ENCODE measurements around the gene EXOC6B.
"Not testable (repeated sequence)": the region's sequence is repeated elsewhere in the genome, so short reads cannot be mapped to it uniquely, and the experiment has no call there.

Gene EXOC6B

GRCh38 chr2:72555943-72556342, 269.9 kb downstream of the EXOC6B start:
- no peak overlapping the region for H3K4me3 ChIP-seq (ENCODE audit: low read length)
- H3K9ac ChIP-seq (ENCODE audit: low read length) = no peak overlapping the region
- no peak overlapping the region for H2AFZ ChIP-seq (ENCODE audit: low read length)
- H3K9me2 ChIP-seq (replicated peaks; ENCODE audit: insufficient read depth, low read length) = no peaks in the 10 kb centered on the region
- no peak overlapping the region for H3K27ac ChIP-seq (ENCODE audit: low read length)
- peaks cover 4% of the 10 kb centered on the region; the same call in 1 of the 2 replicates for H3K9me3 ChIP-seq (replicated peaks; ENCODE audit: insufficient read depth, low read length)
- H3K36me3 ChIP-seq (replicated peaks; ENCODE audit: insufficient read depth, low read length) = no peaks in the 10 kb centered on the region
- no peak for TF ChIP-seq EZH2phosphoT487 (IDR thresholded peaks at IDR 0.05; ENCODE audit: low read length)
- TF ChIP-seq EZH2 (optimal IDR thresholded peaks at IDR 0.05; ENCODE audit: low read depth, low read length) = no peak
- TF ChIP-seq, protein P1, sequence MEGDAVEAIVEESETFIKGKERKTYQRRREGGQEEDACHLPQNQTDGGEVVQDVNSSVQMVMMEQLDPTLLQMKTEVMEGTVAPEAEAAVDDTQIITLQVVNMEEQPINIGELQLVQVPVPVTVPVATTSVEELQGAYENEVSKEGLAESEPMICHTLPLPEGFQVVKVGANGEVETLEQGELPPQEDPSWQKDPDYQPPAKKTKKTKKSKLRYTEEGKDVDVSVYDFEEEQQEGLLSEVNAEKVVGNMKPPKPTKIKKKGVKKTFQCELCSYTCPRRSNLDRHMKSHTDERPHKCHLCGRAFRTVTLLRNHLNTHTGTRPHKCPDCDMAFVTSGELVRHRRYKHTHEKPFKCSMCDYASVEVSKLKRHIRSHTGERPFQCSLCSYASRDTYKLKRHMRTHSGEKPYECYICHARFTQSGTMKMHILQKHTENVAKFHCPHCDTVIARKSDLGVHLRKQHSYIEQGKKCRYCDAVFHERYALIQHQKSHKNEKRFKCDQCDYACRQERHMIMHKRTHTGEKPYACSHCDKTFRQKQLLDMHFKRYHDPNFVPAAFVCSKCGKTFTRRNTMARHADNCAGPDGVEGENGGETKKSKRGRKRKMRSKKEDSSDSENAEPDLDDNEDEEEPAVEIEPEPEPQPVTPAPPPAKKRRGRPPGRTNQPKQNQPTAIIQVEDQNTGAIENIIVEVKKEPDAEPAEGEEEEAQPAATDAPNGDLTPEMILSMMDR (IDR thresholded peaks at IDR 0.05; ENCODE audit: low read length) = no peak
- H3K4me2 ChIP-seq (ENCODE audit: low read depth, low read length) = no peak overlapping the region
- H3K4me1 ChIP-seq (ENCODE audit: low read length) = no peaks in the 10 kb centered on the region
- H4K20me1 ChIP-seq (ENCODE audit: insufficient read depth, low read length) = no peaks in the 10 kb centered on the region
- DNase-seq = no peak
- H3F3A ChIP-seq (ENCODE audit: insufficient read depth, low read length) = no peaks in the 10 kb centered on the region
- H3K79me2 ChIP-seq (ENCODE audit: low read length) = no peaks in the 10 kb centered on the region
- H3K27me3 ChIP-seq (replicated peaks; ENCODE audit: insufficient read depth, low read length) = no peaks in the 10 kb centered on the region

- H4K20me1 ChIP-seq (ENCODE audit: insufficient read depth, low read length); H3F3A ChIP-seq (ENCODE audit: insufficient read depth, low read length); H3K9ac ChIP-seq (ENCODE audit: low read length); DNase-seq; H3K27ac ChIP-seq (ENCODE audit: low read length); H3K4me1 ChIP-seq (ENCODE audit: low read length); H3K4me3 ChIP-seq (ENCODE audit: low read length); H3K9me3 ChIP-seq (replicated peaks; ENCODE audit: insufficient read depth, low read length); H3K79me2 ChIP-seq (ENCODE audit: low read length); H3K27me3 ChIP-seq (replicated peaks; ENCODE audit: insufficient read depth, low read length); H3K36me3 ChIP-seq (replicated peaks; ENCODE audit: insufficient read depth, low read length); H3K9me2 ChIP-seq (replicated peaks; ENCODE audit: insufficient read depth, low read length); H2AFZ ChIP-seq (ENCODE audit: low read length); H3K4me2 ChIP-seq (ENCODE audit: low read depth, low read length): not testable (repeated sequence)
Measured at GRCh38 chr2:72555363-72555762, 270.5 kb downstream of the EXOC6B start.

- not testable (repeated sequence) for H3K9me3 ChIP-seq (replicated peaks; ENCODE audit: insufficient read depth, low read length); H3K27me3 ChIP-seq (replicated peaks; ENCODE audit: insufficient read depth, low read length); H2AFZ ChIP-seq (ENCODE audit: low read length); H3K4me3 ChIP-seq (ENCODE audit: low read length); DNase-seq; H3K9ac ChIP-seq (ENCODE audit: low read length); H3K9me2 ChIP-seq (replicated peaks; ENCODE audit: insufficient read depth, low read length); H3K36me3 ChIP-seq (replicated peaks; ENCODE audit: insufficient read depth, low read length); H3K4me1 ChIP-seq (ENCODE audit: low read length); H3F3A ChIP-seq (ENCODE audit: insufficient read depth, low read length); H4K20me1 ChIP-seq (ENCODE audit: insufficient read depth, low read length); H3K79me2 ChIP-seq (ENCODE audit: low read length); H3K27ac ChIP-seq (ENCODE audit: low read length); H3K4me2 ChIP-seq (ENCODE audit: low read depth, low read length)
Measured at GRCh38 chr2:72554910-72555309, 270.9 kb downstream of the EXOC6B start.

- TF ChIP-seq EZH2phosphoT487 (IDR thresholded peaks at IDR 0.05; ENCODE audit: low read length) = no peak
- TF ChIP-seq, protein P1 (IDR thresholded peaks at IDR 0.05; ENCODE audit: low read length) = no peak
- TF ChIP-seq EZH2 (optimal IDR thresholded peaks at IDR 0.05; ENCODE audit: low read depth, low read length) = no peak
- no peaks in the 10 kb centered on the region for H4K20me1 ChIP-seq (ENCODE audit: insufficient read depth, low read length)
- no peaks in the 10 kb centered on the region for H3F3A ChIP-seq (ENCODE audit: insufficient read depth, low read length)
- no peaks in the 10 kb centered on the region for H3K79me2 ChIP-seq (ENCODE audit: low read length)
- H3K9me3 ChIP-seq (replicated peaks; ENCODE audit: insufficient read depth, low read length) = peaks cover 4% of the 10 kb centered on the region; the same call in 1 of the 2 replicates
- no peak overlapping the region for H3K27ac ChIP-seq (ENCODE audit: low read length)
- DNase-seq = no peak
- H3K4me2 ChIP-seq (ENCODE audit: low read depth, low read length) = no peak overlapping the region
- no peaks in the 10 kb centered on the region for H3K27me3 ChIP-seq (replicated peaks; ENCODE audit: insufficient read depth, low read length)
- no peaks in the 10 kb centered on the region for H3K4me1 ChIP-seq (ENCODE audit: low read length)
- no peaks in the 10 kb centered on the region for H3K9me2 ChIP-seq (replicated peaks; ENCODE audit: insufficient read depth, low read length)
- H3K36me3 ChIP-seq (replicated peaks; ENCODE audit: insufficient read depth, low read length) = no peaks in the 10 kb centered on the region
- H3K9ac ChIP-seq (ENCODE audit: low read length) = no peak overlapping the region
- no peak overlapping the region for H3K4me3 ChIP-seq (ENCODE audit: low read length)
- no peak overlapping the region for H2AFZ ChIP-seq (ENCODE audit: low read length)
Measured at GRCh38 chr2:72554381-72554780, 271.5 kb downstream of the EXOC6B start.

All from MM.1S (cell line).